ENCODE data around the gene OPHN1. TPM values are rescaled to one million over a fixed set of nuclear protein-coding genes. Genes with fewer than 3 reads are reported as not detected.
"Not testable (repeated sequence)": the region's sequence is repeated elsewhere in the genome, so short reads cannot be mapped to it uniquely, and the experiment has no call there.

The OPHN1 gene
- total and polyA plus RNA-seq, 3 experiments from 2014 or later, result 0.20 TPM; not detected in 2

DNA sequence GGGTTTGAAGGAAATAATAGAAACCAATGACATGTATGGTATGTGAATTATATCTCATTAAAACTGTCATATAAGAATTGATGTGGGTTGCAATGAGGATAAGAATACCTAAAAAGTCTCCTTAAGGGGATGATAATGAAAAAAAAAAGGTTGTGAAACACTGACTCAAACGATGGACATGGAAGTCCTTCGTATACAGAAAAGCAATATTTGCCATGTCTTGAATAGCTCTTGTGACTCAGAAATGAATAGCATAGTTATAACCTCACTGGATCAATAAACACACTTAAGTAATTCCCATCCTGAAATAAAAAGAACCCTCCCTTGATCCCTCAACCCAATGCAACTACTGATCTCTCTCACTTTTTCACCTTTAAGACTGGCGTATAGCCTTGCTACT lies 89.7 kb downstream of the OPHN1 start:
- H3K27ac ChIP-seq (ENCODE audit: low read depth, low read length), result no peak overlapping the region
- no peaks in the 10 kb centered on the region for H3K27me3 ChIP-seq (ENCODE audit: insufficient read depth, low read length, poor library complexity, severe bottlenecking)
- Mint-ChIP-seq H3K27ac (no peak overlapping the region), H3K9me3 (peaks cover 0 to 2% (median 0%) of the 10 kb centered on the region in 5 donors), H3K4me3 (no peak overlapping the region), H3K27me3 (peaks cover 0 to 4% of the 10 kb centered on the region in 2 donors), H3K4me1 (no peaks in the 10 kb centered on the region), H3K36me3 (no peaks in the 10 kb centered on the region)
- no peaks in the 10 kb centered on the region for H3K36me3 ChIP-seq (ENCODE audit: insufficient read depth, low read length)
- ChIA-PET POLR2A (no interaction called here), CTCF (no interaction called here)
- no peaks in the 10 kb centered on the region for H3K4me1 ChIP-seq (ENCODE audit: insufficient read depth, low read length)
- no peaks in the 10 kb centered on the region for H3K9me3 ChIP-seq (ENCODE audit: low read length)
- no peak overlapping the region for H3K4me3 ChIP-seq (ENCODE audit: low read length)
- DNase-seq, result no peak

DNA sequence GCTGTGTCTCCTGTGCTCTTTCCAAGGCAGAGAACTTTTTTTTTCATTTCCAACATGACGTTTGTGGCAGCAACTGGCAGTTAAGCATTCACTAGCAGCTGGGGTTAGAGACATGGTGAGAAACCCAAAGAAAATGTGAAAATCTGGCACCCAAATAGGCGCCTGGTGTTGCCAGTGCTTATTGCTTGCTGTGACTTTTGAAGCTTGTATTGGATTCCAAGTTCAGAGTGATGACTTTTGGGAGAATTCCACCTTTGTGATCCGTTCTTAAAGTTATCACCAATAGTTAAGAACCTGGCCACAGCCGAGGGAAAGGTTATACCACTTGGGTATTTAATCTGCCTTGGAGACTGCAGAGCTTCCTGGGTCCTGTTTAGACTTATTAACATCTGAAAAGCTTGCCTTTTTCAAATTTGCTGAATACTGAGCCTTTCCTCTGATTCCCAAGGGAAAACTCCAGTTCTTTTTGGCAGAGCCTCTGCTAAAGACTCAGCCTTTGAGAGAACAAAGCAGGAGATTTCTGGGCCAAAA lies 101.0 kb downstream of the OPHN1 start:
- H3K36me3 Mint-ChIP-seq, result no peaks in the 10 kb centered on the region
- H3K4me3 Mint-ChIP-seq, result no peak overlapping the region
- H3K4me3 ChIP-seq (ENCODE audit: low read length), result no peak overlapping the region
- H3K9me3 Mint-ChIP-seq, result no peaks in the 10 kb centered on the region
- peaks cover 0 to 6% of the 10 kb centered on the region in 2 donors for H3K27me3 Mint-ChIP-seq
- no peak overlapping the region for H3K27ac Mint-ChIP-seq
- no peaks in the 10 kb centered on the region for H3K4me1 Mint-ChIP-seq
- no peaks in the 10 kb centered on the region for H3K9me3 ChIP-seq (ENCODE audit: low read length)
- ChIA-PET CTCF (no interaction called here), POLR2A (no interaction called here)
- no peaks in the 10 kb centered on the region for H3K27me3 ChIP-seq (ENCODE audit: insufficient read depth, low read length, poor library complexity, severe bottlenecking)
- H3K36me3 ChIP-seq (ENCODE audit: insufficient read depth, low read length), result no peaks in the 10 kb centered on the region
- no peak for DNase-seq
- H3K4me1 ChIP-seq (ENCODE audit: insufficient read depth, low read length), result no peaks in the 10 kb centered on the region
- no peak overlapping the region for H3K27ac ChIP-seq (ENCODE audit: low read depth, low read length)

DNA sequence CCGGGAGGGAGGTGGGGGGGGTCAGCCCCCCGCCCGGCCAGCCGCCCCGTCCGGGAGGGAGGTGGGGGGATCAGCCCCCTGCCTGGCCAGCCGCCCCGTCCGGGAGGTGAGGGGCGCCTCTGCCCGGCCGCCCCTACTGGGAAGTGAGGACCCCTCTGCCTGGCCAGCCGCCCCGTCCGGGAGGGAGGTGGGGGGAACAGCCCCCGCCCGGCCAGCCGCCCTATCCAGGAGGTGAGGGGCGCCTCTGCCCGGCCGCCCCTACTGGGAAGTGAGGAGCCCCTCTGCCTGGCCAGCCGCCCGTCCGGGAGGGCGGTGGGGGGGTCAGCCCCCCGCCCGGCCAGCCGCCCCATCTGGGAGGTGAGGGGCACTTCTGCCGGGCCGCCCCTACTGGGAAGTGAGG lies 106.5 kb downstream of the OPHN1 start:
- H3K36me3 ChIP-seq (ENCODE audit: insufficient read depth, low read length); H3K9me3 Mint-ChIP-seq; POLR2A ChIA-PET; H3K27ac ChIP-seq (ENCODE audit: low read depth, low read length); H3K4me1 Mint-ChIP-seq; DNase-seq; H3K27ac Mint-ChIP-seq; H3K27me3 Mint-ChIP-seq; CTCF ChIA-PET; H3K4me1 ChIP-seq (ENCODE audit: insufficient read depth, low read length); H3K4me3 ChIP-seq (ENCODE audit: low read length); H3K4me3 Mint-ChIP-seq; H3K36me3 Mint-ChIP-seq; H3K9me3 ChIP-seq (ENCODE audit: low read length); H3K27me3 ChIP-seq (ENCODE audit: insufficient read depth, low read length, poor library complexity, severe bottlenecking): not testable (repeated sequence)

DNA sequence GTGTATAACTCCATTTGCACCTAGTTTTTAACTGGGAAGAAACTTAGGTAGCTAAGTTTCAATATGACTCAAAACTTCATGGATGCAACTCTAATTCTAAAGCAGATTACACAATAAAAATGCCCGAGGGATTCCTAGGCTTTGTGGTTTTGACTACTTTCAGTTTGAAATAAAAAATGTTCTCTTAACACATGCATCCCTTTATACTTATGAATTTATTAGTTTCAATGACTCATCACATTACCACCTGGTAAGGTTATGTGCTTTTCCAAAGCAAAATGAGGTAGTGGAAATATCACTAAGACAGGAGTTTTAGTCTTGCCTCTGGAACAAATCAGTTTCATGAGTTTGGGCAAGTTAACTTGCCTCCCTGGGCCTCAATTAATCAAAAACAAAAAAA lies 125.5 kb downstream of the OPHN1 start:
- Histone ChIP-seq H3K27me3 (ENCODE audit: insufficient read depth, low read length, poor library complexity, severe bottlenecking) (no peaks in the 10 kb centered on the region), H3K4me3 (ENCODE audit: low read length) (no peak overlapping the region), H3K4me1 (ENCODE audit: insufficient read depth, low read length) (no peaks in the 10 kb centered on the region), H3K27ac (ENCODE audit: low read depth, low read length) (no peak overlapping the region), H3K9me3 (ENCODE audit: low read length) (no peaks in the 10 kb centered on the region), H3K36me3 (ENCODE audit: insufficient read depth, low read length) (no peaks in the 10 kb centered on the region)
- Mint-ChIP-seq H3K27ac (no peak overlapping the region), H3K36me3 (no peaks in the 10 kb centered on the region), H3K4me1 (no peaks in the 10 kb centered on the region), H3K4me3 (no peak overlapping the region), H3K9me3 (no peaks in the 10 kb centered on the region), H3K27me3 (peaks cover 0 to 12% of the 10 kb centered on the region in 2 donors)
- ChIA-PET CTCF (no interaction called here), POLR2A (no interaction called here)
- no peak for DNase-seq

DNA sequence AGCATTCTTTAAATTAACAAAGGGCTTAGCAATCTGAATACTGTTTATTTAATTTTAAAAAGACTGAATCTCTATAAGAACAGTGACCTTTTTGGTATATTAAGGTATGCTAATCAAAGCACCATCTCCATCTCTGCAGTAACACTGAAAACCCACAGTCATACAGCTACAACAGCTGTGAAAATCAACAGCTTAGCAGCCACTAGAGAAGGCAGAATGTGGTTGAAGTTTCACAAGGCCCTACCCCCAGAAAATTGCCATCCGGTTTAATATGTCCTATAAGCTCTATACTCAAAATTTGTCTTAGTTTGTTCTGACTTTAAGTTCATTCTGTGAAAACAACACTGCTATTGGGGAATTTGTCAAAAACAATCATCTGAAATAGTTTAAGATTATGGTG lies 128.7 kb downstream of the OPHN1 start:
- peaks cover 0 to 5% of the 10 kb centered on the region in 2 donors for H3K27me3 Mint-ChIP-seq
- no peak for DNase-seq
- no peaks in the 10 kb centered on the region for H3K4me1 Mint-ChIP-seq
- H3K27ac Mint-ChIP-seq, result no peak overlapping the region
- no peak overlapping the region for H3K4me3 Mint-ChIP-seq
- Histone ChIP-seq H3K27ac (ENCODE audit: low read depth, low read length) (no peak overlapping the region), H3K4me3 (ENCODE audit: low read length) (no peak overlapping the region), H3K36me3 (ENCODE audit: insufficient read depth, low read length) (no peaks in the 10 kb centered on the region), H3K27me3 (ENCODE audit: insufficient read depth, low read length, poor library complexity, severe bottlenecking) (no peaks in the 10 kb centered on the region), H3K9me3 (ENCODE audit: low read length) (no peaks in the 10 kb centered on the region), H3K4me1 (ENCODE audit: insufficient read depth, low read length) (no peaks in the 10 kb centered on the region)
- ChIA-PET CTCF (no interaction called here), POLR2A (no interaction called here)
- H3K9me3 Mint-ChIP-seq, result no peaks in the 10 kb centered on the region
- no peaks in the 10 kb centered on the region for H3K36me3 Mint-ChIP-seq

DNA sequence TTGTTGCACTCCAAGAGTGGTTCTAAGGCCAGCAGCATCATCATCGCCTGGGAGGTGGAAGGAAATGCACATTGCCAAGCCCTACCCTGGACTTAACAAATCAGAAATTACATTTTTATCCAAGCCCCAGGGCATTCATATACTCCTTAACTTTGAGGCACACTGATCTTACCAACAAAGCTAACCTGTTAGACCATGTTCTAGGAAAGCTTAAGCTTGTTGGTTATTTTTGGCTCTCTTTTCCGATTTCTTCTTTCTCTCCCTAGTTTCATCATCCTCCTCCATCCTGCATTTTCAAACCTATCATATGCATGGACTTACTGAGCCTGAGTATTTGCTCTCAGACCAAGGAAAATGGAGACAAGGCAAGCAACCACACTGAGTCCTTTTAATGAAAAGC lies 133.4 kb downstream of the OPHN1 start:
- Histone ChIP-seq H3K4me1 (ENCODE audit: insufficient read depth, low read length) (no peaks in the 10 kb centered on the region), H3K27me3 (ENCODE audit: insufficient read depth, low read length, poor library complexity, severe bottlenecking) (no peaks in the 10 kb centered on the region), H3K27ac (ENCODE audit: low read depth, low read length) (no peak overlapping the region), H3K36me3 (ENCODE audit: insufficient read depth, low read length) (no peaks in the 10 kb centered on the region), H3K4me3 (ENCODE audit: low read length) (no peak overlapping the region), H3K9me3 (ENCODE audit: low read length) (no peaks in the 10 kb centered on the region)
- no peak overlapping the region for H3K27ac Mint-ChIP-seq
- DNase-seq, result no peak
- H3K4me3 Mint-ChIP-seq, result no peak overlapping the region
- no peaks in the 10 kb centered on the region for H3K4me1 Mint-ChIP-seq
- no peaks in the 10 kb centered on the region for H3K9me3 Mint-ChIP-seq
- H3K27me3 Mint-ChIP-seq, result peaks cover 0 to 1% of the 10 kb centered on the region in 2 donors
- no peaks in the 10 kb centered on the region for H3K36me3 Mint-ChIP-seq
- CTCF ChIA-PET, result no interaction called here
- POLR2A ChIA-PET, result no interaction called here

DNA sequence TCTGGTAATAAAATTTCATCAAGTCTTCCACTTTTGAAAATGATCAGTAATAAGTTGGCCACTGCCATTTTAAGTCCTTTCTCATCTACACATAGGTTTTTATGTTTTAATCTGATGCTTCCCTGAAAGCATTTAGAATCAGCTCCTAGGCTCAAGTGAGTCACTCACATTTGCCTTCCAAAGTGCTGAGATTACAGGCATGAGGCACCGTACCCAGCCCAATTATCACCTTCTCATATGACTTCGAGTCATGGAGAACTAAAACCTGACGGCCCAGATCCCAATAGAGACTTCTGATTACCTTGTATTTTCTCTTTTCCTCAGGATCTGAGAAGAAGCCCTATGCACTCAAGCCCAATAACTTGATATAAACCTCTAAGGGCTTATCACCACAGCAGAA lies 140.8 kb downstream of the OPHN1 start:
- Mint-ChIP-seq H3K27me3 (peaks cover 0 to 6% of the 10 kb centered on the region in 2 donors), H3K4me1 (no peaks in the 10 kb centered on the region), H3K27ac (no peak overlapping the region), H3K9me3 (no peaks in the 10 kb centered on the region), H3K36me3 (no peaks in the 10 kb centered on the region), H3K4me3 (no peak overlapping the region)
- H3K27me3 ChIP-seq (ENCODE audit: insufficient read depth, low read length, poor library complexity, severe bottlenecking), result no peaks in the 10 kb centered on the region
- H3K36me3 ChIP-seq (ENCODE audit: insufficient read depth, low read length), result no peaks in the 10 kb centered on the region
- ChIA-PET POLR2A (no interaction called here), CTCF (no interaction called here)
- H3K4me3 ChIP-seq (ENCODE audit: low read length), result no peak overlapping the region
- no peaks in the 10 kb centered on the region for H3K4me1 ChIP-seq (ENCODE audit: insufficient read depth, low read length)
- no peak overlapping the region for H3K27ac ChIP-seq (ENCODE audit: low read depth, low read length)
- H3K9me3 ChIP-seq (ENCODE audit: low read length), result no peaks in the 10 kb centered on the region
- DNase-seq, result no peak

DNA sequence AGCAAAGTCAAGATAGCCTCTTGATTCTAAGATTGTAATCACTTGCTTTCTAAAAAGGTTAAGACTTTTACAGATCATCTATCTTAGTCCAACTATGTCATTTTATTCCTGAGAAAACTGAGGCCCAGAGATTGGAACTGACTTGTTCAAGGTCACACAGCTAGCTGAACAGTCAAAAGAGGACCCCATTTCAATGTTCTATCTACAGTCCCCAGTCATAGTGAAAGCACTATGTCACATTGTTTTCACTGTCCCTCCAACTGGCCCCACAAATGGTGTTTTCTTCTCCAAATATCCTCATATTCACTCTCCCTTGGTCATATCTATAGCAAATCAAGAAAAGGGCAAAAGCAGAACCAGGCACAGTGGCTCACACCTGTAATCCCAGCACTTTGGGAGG lies 145.2 kb downstream of the OPHN1 start:
- peaks cover 0 to 9% of the 10 kb centered on the region in 2 donors for H3K27me3 Mint-ChIP-seq

DNA sequence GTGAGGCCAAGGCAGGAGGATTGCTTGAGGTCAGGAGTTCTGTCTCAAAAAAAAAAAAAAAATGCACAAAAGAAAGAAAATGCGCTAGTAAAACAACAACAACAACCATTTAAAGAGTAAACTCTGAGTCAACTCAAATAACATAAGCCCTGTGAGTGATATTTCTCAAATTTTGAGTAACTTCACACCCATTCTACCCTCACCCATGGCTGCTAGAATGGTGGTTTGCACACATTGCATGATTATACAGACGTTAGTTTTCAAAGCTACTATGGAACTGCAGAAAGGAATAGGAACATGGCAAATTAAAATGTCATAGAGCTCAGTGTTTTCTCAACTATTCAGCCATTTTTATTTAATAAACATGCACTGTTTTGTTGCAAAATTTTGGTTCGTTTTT lies 145.9 kb downstream of the OPHN1 start:
- Mint-ChIP-seq H3K27me3 (peaks cover 0 to 9% of the 10 kb centered on the region in 2 donors), H3K9me3 (peaks cover 0 to 1% (median 0%) of the 10 kb centered on the region in 5 donors)
- POLR2A ChIA-PET, result no interaction called here

More for the DNA sequence above, 145.2 kb downstream of the OPHN1 start:
- Mint-ChIP-seq H3K9me3 (peaks cover 0 to 1% (median 0%) of the 10 kb centered on the region in 5 donors), H3K36me3 (no peaks in the 10 kb centered on the region), H3K4me1 (no peaks in the 10 kb centered on the region), H3K4me3 (no peak overlapping the region), H3K27ac (no peak overlapping the region)
- POLR2A ChIA-PET, result no interaction called here
- DNase-seq, result no peak
- CTCF ChIA-PET, result no interaction called here
- H3K27ac ChIP-seq (ENCODE audit: low read depth, low read length), result no peak overlapping the region
- no peaks in the 10 kb centered on the region for H3K9me3 ChIP-seq (ENCODE audit: low read length)
- no peaks in the 10 kb centered on the region for H3K4me1 ChIP-seq (ENCODE audit: insufficient read depth, low read length)
- H3K4me3 ChIP-seq (ENCODE audit: low read length), result no peak overlapping the region
- no peaks in the 10 kb centered on the region for H3K36me3 ChIP-seq (ENCODE audit: insufficient read depth, low read length)
- H3K27me3 ChIP-seq (ENCODE audit: insufficient read depth, low read length, poor library complexity, severe bottlenecking), result no peaks in the 10 kb centered on the region

More for the DNA sequence above, 145.9 kb downstream of the OPHN1 start:
- Mint-ChIP-seq H3K4me3 (no peak overlapping the region), H3K4me1 (no peaks in the 10 kb centered on the region), H3K27ac (no peak overlapping the region), H3K36me3 (no peaks in the 10 kb centered on the region)
- no peaks in the 10 kb centered on the region for H3K4me1 ChIP-seq (ENCODE audit: insufficient read depth, low read length)
- H3K4me3 ChIP-seq (ENCODE audit: low read length), result no peak overlapping the region
- no peaks in the 10 kb centered on the region for H3K36me3 ChIP-seq (ENCODE audit: insufficient read depth, low read length)
- H3K27me3 ChIP-seq (ENCODE audit: insufficient read depth, low read length, poor library complexity, severe bottlenecking), result no peaks in the 10 kb centered on the region
- H3K27ac ChIP-seq (ENCODE audit: low read depth, low read length), result no peak overlapping the region
- CTCF ChIA-PET, result no interaction called here
- no peak for DNase-seq
- no peaks in the 10 kb centered on the region for H3K9me3 ChIP-seq (ENCODE audit: low read length)

Measured in CD8-positive, alpha-beta memory T cell (primary cell).